Hippocampal formation (tissue), 2 donors: ENCODE results near the gene ERFE.

Experiments
- DNase-seq, 2 donors: peaks; one replicate each; lab custom pipeline; 2025; lab: John Stamatoyannopoulos, UW

Gene ERFE

DNA sequence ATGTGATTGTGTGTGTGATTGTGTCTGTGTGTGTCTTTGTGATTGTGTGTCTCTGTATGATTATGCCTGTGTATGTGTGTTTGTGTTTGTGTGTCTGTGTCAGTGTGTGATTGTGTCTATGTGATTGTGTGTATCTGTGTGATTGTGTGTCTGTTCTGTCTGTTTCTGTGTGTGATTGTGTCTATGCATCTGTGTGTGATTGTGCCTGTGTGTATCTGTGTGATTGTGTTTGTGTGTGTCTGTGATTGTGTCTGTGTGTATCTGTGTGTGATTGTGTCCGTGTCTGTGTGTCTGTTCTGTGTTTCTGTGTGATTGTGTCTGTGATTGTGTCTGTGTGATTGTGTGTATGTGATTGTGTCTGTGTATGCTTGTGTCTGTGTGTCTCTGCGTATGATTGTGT, 32.4 kb upstream of the ERFE start:
- DNase-seq = no peak

DNA sequence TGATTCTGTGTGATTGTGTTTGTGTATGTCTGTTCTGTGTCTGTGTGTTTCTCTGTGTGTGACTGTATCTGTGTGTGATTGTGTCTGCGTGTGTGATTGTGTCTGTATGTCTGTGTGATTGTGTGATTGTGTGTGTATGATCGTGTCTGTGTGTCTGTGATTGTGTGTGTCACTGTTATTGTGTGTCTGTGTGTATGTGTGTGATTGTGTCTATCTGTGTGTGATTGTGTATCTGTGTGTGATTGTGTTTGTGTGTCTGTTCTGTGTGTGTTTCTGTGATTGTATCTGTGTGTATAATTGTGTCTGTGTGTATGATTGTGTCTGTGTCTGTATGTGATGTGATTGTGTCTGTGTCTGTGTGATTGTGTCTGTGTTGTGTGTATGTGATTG, 32.0 kb upstream of the ERFE start:
- DNase-seq = no peak

DNA sequence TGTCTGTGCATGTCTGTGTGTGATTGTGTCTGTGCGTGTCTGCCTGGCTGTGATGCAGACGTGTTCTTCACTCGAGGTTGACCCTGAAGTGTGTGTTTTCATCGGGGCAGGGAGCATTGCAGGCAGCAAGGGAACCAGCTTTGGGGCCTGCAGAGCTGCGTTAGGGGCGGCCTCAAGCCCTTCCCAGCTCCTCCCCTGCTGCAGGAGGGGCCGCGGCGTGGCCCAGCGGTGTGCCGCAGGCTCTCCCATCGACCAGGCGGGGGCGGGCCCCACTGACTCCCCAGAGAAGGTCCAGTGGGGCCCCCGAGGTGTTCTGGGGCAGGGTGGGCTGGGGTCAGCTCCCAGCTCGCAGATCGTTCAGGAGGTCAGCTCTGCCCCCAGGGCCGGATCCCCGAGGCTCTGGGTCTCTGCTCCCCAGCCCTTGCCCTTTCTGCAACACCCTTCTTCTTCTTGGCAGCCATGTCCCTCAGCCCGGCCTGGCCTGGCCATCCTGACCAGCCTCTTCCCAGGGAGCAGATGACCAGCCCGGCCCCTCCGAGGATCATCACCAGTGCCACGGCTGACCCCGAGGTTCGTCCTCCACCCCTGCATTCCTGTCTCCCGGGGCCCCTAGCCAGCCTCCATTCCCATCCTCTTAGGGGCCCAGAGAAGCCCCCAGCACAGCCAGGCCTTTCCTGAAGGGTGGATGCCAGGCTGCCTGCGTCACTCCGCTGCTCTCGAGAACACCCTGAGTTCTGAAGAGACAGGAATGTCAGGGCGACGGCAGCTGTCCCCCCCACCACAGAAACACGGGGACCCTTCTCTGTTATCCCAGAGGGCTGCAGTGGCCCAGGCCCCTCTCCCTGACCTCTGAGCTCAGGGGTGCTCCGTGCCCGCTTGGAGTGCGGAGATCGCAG, 31.4 kb upstream of the ERFE start:
- no peak for DNase-seq

DNA sequence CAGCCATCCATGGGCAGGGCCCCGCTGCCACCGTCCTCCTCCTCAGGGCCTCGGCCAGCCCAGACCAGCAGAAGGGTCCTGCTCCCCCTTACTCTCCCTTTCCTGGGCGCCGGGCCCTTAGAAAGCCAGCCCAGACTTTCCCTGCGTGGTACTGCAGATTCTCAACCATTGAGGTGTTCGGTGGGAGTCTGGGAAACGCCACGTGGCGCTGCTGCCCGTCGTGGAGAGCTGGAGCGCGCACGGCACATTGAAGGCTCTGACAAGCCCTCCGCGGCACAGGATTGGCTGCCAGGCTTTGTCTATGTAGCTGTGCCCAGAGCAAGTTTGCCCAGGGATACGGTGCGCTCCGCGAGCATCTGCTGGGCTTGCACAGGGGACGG, 30.7 kb upstream of the ERFE start:
- no peak for DNase-seq

DNA sequence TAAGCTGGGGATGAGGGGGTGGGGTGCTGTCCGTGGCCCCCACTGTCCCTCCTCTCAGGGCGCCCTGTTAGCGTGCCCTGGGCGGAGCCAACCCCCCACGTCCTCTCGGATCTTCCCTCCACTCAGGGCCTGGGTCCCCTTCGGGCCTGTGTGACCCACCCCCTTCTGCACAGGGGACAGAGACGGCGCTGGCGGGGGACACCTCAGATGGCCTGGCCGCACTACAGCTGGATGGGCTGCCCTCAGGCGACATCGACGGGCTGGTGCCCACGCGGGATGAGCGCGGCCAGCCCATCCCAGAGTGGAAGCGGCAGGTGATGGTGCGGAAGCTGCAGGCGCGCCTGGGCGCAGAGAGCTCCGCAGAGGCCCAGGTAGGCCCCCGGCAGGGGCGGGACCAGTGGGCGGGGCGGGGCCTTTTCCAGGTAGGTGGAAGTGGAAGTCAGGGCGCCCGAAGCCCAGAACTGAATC, 30.2 kb upstream of the ERFE start:
- DNase-seq = no peak

DNA sequence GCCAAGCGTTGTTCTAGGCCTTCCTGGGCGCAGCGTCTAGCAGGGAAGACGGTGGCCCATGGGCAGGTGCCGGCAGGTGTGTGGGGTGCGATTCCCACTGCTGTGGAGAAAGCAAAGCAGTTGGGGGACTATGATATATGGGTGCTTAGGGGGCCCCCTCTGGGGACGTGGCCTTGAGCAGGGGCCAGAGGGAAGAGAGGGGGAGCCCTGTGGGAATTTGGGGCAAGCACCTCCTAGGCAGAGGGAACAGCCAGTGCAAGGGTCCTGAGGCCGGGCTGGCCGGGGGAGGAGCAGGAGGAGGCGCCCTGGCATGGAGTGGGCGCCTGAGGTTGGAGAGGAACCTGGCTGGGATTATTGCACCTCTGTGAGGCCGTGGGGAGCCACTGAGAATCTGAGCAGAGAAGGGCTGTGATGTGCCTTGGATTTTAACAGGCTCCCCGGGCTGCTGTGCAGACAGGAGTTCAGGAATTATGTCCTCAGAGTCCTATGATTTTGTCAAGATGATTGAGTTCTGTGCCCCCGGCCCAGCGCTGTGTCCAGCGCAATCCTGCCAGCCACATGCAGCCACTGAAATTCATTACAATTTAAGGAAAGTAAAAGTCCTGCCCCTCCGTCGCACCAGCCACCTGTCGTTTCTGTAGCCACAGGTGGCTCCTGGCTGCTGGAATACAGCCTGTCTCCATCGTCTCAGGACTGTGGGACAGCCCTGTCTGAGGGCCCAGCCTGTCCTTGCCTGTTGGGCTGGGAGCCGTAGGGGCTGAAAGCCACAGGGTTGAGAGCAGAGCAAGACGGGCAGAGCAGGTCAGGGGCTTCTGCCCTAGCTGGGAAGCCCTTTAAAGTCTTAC, 29.4 kb upstream of the ERFE start:
- DNase-seq = no peak

DNA sequence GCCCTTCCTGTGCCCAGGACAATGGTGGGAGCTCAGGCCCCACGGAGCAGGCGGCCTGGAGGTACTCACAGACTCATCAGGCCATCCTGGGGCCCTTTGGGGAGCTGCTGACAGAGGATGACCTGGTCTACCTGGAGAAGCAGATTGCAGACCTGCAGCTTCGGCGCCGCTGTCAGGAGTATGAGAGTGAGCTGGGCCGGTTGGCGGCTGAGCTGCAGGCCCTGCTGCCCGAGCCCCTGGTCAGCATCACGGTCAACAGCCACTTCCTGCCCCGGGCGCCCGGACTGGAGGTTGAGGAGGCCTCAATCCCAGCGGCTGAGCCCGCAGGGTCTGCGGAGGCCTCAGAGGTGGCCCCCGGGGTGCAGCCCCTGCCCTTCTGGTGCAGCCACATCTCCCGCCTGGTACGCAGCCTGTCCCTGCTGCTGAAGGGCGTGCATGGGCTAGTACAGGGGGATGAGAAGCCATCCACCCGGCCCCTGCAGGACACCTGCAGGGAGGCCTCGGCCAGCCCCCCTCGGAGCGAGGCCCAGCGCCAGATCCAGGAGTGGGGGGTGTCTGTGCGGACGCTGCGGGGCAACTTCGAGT, 28.6 kb upstream of the ERFE start:
- DNase-seq = no peak

DNA sequence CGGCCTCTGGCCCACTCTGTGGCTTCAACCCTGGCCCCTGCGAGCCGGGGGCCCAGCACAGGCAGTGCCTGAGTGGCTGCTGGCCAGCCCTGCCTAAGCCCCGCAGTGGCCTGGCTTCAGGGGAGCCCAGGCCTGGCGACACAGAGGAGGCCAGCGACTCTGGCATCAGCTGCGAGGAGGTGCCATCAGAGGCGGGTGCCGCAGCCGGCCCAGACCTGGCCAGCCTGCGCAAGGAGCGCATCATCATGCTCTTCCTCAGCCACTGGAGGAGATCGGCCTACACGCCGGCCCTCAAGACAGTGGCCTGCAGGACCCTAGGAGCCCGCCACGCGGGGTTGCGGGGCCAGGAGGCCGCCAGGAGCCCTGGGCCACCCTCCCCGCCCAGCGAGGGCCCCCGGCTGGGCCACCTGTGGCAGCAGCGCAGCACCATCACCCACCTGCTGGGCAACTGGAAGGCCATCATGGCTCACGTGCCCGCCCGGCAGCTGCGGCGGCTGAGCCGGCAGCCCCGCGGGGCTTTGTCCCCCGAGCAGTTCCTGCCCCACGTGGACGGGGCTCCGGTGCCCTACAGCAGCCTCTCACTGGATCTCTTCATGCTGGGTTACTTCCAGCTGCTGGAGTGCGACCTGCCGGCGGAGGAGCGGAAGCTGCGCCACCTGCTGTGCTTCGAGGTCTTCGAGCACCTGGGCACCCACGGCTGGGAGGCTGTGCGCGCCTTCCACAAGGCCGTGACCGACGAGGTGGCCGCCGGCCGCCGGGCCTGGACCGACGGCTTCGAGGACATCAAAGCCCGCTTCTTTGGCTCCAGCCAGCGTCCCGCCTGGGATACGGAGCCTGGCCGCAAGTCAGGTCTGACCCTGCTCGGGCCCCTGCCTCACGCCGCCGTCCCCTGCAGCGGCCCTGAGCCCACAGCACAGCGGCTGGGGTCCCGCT, 27.8 kb upstream of the ERFE start:
- no peak for DNase-seq

DNA sequence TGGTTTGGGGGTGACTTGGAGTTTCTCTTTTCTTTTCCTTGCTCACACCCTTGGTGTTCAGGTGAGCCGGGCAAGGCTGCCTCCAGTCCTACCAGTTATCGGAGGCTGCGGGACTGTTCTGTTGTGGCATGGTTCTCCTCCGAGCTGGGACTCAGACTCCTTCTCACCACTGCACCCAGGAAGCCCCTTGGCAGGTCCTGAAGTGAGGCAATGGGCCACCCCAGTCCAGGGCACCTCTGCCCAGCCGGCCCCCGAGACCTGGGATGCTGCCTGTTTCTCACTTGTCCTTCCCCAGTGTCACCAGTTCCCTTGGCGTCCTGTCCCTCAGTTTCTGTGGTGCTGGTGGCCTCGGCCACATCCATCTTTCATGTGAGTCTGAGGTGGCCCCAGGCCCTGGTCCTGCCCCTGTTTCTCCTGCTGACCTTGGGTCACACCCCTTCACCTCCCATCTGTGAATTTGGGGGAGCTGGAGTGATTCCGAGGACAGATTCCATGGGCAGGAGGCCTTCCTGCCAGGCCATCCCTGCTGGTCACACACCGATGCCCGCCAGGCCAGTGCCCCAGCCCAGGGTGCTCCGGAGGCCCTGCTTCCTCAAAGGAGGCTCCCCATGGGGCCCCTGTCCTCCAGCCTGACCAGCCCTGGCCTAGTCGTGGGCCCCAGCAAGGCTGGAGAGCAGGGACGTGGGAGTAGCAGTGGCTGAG, 26.9 kb upstream of the ERFE start:
- no peak for DNase-seq

DNA sequence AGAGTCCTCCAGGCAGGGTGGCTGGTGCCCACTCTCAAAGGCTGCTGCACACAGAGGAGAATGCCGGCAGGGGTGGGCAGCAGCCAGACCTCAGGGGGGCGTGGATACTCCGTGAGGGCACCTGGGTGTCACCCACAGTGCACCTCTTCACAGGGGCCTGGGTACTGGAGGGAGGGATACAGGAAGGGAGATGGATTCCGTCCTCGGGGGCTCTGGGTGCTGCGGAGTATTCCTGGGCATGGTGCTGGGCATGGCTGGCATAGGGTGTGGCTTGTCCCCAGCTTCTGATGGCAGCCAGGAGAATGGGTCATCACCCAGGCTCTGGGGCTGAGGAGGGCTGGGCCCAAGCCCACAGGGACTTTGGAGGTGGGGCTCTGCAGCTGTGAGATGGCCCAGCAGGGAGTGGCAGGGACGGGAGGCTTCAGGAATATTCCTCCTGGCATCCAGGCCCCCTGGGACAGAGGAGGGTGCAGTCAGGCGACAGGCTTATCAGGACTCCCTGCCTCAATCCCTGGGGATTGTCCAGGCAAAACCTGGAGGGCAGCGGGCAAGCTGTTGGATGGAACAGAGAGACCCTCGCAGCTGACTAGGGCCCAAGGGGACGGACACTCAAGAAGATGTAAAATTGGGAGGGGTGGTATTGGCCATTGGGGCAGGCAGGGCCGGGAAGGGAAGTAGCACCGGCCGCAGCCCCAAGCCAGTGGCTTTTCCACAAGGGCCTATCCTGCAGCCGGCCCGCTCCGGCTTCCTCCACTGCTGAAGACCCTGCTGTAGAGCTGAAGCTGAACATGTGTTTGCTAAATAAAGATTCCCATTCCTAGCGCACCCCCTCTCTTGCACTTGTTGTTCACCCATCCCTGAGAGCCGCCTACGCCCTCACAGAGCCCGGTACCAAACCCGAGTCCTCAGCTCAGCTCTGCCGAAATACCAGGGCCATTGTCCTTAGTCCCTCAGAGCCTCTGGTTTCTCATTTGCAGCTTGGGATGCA, 26.0 kb upstream of the ERFE start:
- DNase-seq = peak in 1 of 2 donors; percentile 25

DNA sequence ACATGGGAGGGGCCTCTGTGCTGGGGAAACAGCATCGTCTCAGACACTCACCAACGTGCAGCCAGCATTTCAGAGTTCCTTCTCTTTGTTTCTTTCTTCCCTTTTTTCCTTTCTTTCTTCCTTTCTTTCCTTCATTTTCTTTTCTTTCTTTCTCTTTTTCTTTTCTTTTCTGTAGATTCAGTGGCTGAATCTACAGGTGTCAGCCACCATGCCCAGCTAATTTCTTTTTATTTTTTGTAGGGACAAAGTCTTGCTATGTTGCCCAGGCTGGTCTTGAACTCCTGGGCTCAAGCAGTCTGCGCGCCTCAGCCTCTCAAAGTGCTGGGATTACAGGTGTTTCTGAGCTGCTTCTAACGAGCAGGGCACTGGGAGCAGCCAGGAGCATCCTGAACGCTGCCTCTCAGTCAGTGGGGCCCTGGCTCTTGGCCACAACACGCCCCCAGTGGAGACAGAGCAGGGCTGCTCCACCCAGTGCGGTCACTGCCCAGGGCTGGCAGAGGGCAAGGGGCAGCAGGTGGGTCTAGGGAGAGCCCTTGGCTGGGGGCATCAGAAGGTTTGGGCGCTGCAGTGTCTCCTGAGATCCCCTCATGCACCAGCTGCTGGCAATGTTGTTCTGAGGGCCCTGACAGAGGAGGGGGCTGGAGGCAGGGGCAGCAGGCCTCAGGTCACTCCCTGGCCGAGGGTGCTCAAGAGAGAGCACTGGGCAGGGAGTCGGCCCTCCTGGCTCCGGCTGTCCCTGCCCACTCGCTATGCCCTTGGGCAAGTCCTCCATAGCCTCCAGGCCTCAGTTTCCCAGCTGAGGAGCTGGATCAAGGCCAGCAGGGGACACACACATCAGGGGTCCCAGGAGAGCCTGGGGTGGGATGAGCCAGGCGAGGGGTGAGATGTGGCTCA, 25.0 kb upstream of the ERFE start:
- no peak for DNase-seq

DNA sequence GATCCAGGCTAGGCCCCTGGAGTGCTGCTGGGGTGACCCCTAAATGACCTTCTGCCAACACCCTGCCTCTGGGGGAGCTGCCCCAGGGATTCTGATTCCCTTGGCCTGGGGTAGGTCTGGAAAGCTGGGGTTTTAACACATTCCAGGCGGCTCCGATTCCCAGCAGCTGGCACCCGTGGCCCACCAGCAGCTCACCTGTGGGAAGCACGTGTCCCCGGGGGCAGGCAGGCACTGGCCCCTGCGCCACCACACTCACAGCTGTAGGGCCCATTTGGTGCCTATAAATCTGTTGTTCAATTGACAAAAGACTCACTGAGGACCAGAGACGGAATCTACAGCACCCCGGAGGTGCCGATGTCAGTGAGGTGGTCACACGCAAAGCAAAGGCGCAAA, 24.4 kb upstream of the ERFE start:
- no peak for DNase-seq

DNA sequence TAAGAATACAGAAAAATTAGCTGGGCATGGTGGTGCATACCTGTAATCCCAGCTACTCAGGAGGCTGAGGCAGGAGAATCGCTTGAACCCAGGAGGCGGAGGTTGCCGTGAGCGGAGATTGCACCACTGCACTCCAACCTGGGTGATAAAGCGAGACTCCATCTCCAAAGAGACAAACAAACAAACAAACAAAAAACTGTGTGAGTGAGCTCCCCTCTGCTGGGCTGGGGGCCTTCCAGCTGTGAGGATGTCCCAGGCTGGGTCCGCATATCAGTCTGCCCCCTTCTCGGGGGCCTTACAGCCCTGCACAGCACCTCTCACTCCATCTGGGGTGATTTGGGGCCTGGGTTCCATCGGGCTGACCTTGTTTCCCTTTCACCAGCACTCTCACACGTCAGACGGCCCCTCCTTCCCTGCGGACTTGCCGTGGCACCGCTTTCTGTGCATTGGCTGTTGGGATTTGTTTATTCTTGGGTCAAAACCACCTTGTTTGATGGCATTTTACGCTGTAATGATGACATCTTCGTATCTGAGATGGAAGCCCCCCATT, 23.1 kb upstream of the ERFE start:
- no peak for DNase-seq

DNA sequence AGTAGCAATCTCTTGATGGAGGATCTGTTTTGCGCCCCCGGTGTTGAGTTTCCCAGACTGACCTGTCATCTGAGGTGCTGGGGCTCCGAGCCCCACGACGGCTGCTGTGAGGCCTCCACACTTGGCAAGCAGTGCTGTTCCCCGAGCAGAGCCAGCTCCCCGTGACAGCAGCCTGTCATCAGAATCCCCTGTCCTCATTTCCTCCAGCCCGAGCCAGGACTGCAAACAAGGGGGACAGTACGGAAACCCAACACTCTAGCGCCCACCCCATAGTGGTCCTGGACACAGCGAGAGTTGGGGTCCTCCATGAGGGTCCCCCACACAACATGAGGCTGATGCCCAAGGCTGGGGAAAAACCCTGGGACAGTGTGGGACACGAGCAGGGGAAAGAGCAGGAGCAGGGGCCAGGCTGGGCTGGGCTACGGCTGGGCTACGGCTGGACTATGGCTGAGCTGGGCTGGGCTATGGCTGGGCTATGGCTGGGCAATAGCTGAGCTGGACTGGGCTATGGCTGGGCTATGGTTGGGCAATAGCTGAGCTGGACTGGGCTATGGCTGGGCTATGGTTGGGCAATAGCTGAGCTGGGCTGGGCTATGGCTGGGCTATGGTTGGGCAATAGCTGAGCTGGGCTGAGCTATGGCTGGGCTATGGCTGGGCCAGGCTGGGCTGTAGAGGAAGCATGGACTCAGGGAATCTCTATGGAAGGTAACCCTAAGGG, 21.8 kb upstream of the ERFE start:
- no peak for DNase-seq

DNA sequence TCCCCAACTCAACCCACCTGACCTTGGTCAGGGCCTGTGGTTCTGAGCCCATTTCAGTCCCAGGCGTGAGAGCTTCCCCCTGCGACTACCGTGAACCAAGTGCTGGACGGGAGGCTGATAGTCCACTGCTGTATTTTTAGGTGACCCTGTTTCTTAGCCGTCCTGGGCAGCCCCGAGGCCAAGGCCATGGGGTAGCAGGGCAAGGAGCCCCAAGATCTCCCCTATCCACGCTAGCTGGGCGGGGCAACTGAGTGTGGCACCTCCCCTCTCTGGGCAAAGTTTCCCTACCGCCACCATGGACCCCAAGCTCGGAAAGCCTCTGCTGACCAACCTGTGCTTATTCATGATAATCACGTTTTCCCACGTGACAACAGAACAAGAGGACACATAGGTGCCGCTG, 20.9 kb upstream of the ERFE start:
- DNase-seq = no peak

DNA sequence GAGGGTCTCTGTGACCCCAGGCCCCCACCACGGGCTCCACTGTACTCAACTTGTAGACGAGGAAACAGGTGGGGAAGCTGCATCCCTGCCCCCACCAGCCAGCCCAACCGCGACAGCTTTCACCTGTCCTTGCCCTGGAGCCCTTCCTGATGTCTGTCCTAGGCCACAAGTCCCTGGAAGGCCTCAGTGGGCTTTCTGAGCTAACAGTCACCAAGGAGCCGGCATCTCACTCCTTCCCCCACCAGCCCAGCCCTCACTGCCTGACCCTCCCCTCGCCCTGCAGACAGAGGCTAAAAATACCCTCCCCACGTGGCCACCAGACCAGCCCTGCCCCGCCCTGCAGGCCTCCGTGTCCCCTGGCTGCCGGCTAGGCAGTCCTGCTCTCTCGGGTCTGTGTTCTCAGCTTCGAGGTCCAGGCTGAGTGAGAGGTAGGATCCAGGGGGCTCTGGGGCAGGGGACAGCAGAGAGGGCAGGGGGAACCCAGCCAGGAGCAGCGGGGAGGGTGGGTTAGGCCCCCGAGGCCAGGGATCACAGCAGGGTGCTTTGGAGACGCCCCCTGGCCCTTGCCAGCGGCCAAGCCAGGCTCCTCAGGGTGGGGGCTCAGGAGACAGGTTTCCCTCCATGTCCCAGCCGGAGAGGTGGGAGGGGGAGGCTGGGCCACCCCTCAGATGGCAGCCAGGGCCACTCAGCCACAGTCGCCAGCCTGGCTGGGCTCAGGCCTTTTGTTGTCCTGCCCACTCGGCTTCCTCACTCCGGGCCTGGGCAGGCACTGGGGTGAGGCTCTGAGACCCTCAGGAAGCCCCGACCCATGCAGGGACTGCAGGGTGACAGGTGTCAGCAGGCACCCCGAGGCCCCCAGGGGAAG, 20.2 kb upstream of the ERFE start, which contains the start of gene KLHL30:
Gene KLHL30 (plus strand): TSS at position 338 of the 865 bp plus-strand sequence. CDS start 2,087 bp downstream, outside the sequence.
- no peak for DNase-seq
